SU-DHL-6 (cell line): ENCODE results near the gene TMED3.

Experiments used
- H2AFZ ChIP-seq: fragments of 200-600 bp; sonication (generic); 2 replicates; pipeline ENCODE4 v1.6.1; 2014; ENCODE audit warnings: low read depth, mild to moderate bottlenecking, moderate library complexity, mixed read lengths, antibody characterized with exemption, low read length; ENCODE audit not compliant: severe bottlenecking
- H3F3A ChIP-seq: fragments of 200-600 bp; shearing (Covaris generic); 2 replicates; pipeline ENCODE4 v1.6.0; 2016; ENCODE audit warnings: antibody characterized with exemption, mild to moderate bottlenecking; ENCODE audit not compliant: insufficient read depth
- H3K27ac ChIP-seq: fragments of 200-600 bp; sonication (generic); 2 replicates; pipeline ENCODE4 v1.5.1; 2016; ENCODE audit warnings: low read depth, mild to moderate bottlenecking, low read length, moderate library complexity, mixed read lengths
- H3K27me3 ChIP-seq: fragments of 200-600 bp; sonication (generic), shearing (Covaris generic); 2 replicates; pipeline ENCODE4 v1.6.0; 2014; ENCODE audit warnings: mild to moderate bottlenecking, low read length
- H3K36me3 ChIP-seq: fragments of 200-600 bp; sonication (generic); 2 replicates; pipeline ENCODE4 v1.6.1; 2014; ENCODE audit warnings: mild to moderate bottlenecking, low read length, mixed read lengths
- H3K4me2 ChIP-seq: fragments of 300-600, 200-600 bp; shearing (Covaris generic), sonication (generic); 2 replicates; pipeline ENCODE4 v1.6.0; 2014; ENCODE audit warnings: low read length, low read depth, mild to moderate bottlenecking; ENCODE audit not compliant: poor library complexity, severe bottlenecking
- H3K4me3 ChIP-seq: fragments of 200-600 bp; sonication (generic); 2 replicates; pipeline ENCODE4 v1.5.1; 2014; ENCODE audit warnings: antibody characterized with exemption, low read length, mild to moderate bottlenecking, mixed read lengths; ENCODE audit not compliant: insufficient read depth, poor library complexity, severe bottlenecking
- H3K79me2 ChIP-seq: fragments of 200-600 bp; sonication (generic); 2 replicates; pipeline ENCODE4 v1.6.1; 2014; ENCODE audit warnings: mild to moderate bottlenecking, low read length, moderate library complexity; ENCODE audit not compliant: insufficient read depth
- H3K9ac ChIP-seq: fragments of 200-600 bp; sonication (generic); 2 replicates; pipeline ENCODE4 v1.7.0; 2014; ENCODE audit warnings: mild to moderate bottlenecking, low read length
- H3K9me2 ChIP-seq: fragments of 200-600 bp; sonication (generic); replicated peaks from 2 replicates; pipeline ENCODE4 v1.6.1; 2014; ENCODE audit warnings: low read length; ENCODE audit not compliant: insufficient read depth
- H3K9me3 ChIP-seq: fragments of 200-600 bp; sonication (generic); 2 replicates; pipeline ENCODE4 v1.6.1; 2014; ENCODE audit warnings: low read length, mixed read lengths; ENCODE audit not compliant: insufficient read depth
- H4K20me1 ChIP-seq: fragments of 200-600 bp; sonication (generic); 2 replicates; pipeline ENCODE4 v1.6.1; 2014; ENCODE audit warnings: low read depth, mild to moderate bottlenecking, antibody characterized with exemption, low read length, moderate library complexity, mixed read lengths
- CTCF ChIP-seq: fragments of 200-600 bp; sonication (generic); IDR thresholded peaks from one replicate; pipeline ENCODE4 v1.5.1; 2017; ENCODE audit warnings: antibody characterized with exemption, mild to moderate bottlenecking, low read length, moderate library complexity; ENCODE audit not compliant: insufficient read depth, poor library complexity, severe bottlenecking
- EZH2phosphoT487 ChIP-seq: fragments of 200-600 bp; sonication (generic), shearing (Covaris generic); conservative IDR thresholded peaks from 2 replicates; pipeline ENCODE4 v1.6.1; 2018; ENCODE audit warnings: mild to moderate bottlenecking, antibody characterized with exemption, low read length, moderate library complexity, mixed read lengths

Gene TMED3

GRCh38 chr15:79296583-79296982, 14.3 kb upstream of the TMED3 start:
- Histone ChIP-seq H3K9me2 (no peaks in the 10 kb centered on the region), H3K27ac (no peak overlapping the region), H3K79me2 (no peaks in the 10 kb centered on the region), H3F3A (no peaks in the 10 kb centered on the region), H3K9ac (no peak overlapping the region), H3K27me3 (no peaks in the 10 kb centered on the region), H3K4me3 (no peak overlapping the region), H3K36me3 (no peaks in the 10 kb centered on the region), H3K9me3 (no peaks in the 10 kb centered on the region), H3K4me2 (no peak overlapping the region), H2AFZ (no peak overlapping the region), H4K20me1 (no peaks in the 10 kb centered on the region)
- TF ChIP-seq EZH2phosphoT487 (no peak), CTCF (peak; percentile 28)

- H3K27ac ChIP-seq: no peak overlapping the region
- no peaks in the 10 kb centered on the region for H4K20me1 ChIP-seq
- no peaks in the 10 kb centered on the region for H3K9me3 ChIP-seq
- TF ChIP-seq EZH2phosphoT487 (no peak), CTCF (no peak)
- H3K79me2 ChIP-seq: no peaks in the 10 kb centered on the region
- no peak overlapping the region for H3K4me3 ChIP-seq
- no peak overlapping the region for H3K4me2 ChIP-seq
- H2AFZ ChIP-seq: no peak overlapping the region
- no peaks in the 10 kb centered on the region for H3F3A ChIP-seq
- no peak overlapping the region for H3K9ac ChIP-seq
- H3K27me3 ChIP-seq: no peaks in the 10 kb centered on the region
- H3K9me2 ChIP-seq: no peaks in the 10 kb centered on the region
- no peaks in the 10 kb centered on the region for H3K36me3 ChIP-seq
These were observed 11.6 kb upstream of the TMED3 start for GRCh38 chr15:79299126-79299840.

DNA sequence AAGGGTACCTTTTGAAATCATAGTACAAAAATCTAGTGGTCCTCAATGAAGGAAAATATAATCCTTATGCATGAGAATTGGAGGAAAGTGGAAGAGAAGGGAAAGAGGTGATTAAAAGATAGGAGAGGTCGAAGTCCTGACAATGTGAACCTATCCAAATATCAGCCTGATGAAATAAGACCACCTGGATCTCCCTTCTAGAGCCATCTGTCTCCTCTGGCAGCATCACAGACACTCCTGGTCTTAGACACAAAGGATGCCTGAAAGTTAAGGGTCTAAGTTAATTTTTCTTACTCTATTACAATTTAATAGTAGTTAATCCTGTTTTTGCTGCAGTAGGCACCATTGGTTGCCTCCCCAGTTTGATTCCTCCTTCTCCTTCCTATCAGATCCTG, 11.1 kb upstream of the TMED3 start:
- H3K9ac ChIP-seq: no peak overlapping the region
- H3K36me3 ChIP-seq: no peaks in the 10 kb centered on the region
- H3K4me3 ChIP-seq: no peak overlapping the region
- H3K79me2 ChIP-seq: no peaks in the 10 kb centered on the region
- no peak overlapping the region for H3K4me2 ChIP-seq
- no peaks in the 10 kb centered on the region for H3K9me3 ChIP-seq
- no peaks in the 10 kb centered on the region for H3K9me2 ChIP-seq
- H3K27ac ChIP-seq: no peak overlapping the region
- H3F3A ChIP-seq: no peaks in the 10 kb centered on the region
- no peaks in the 10 kb centered on the region for H3K27me3 ChIP-seq
- no peaks in the 10 kb centered on the region for H4K20me1 ChIP-seq
- no peak overlapping the region for H2AFZ ChIP-seq
- no peak for TF ChIP-seq CTCF
- no peak for TF ChIP-seq EZH2phosphoT487
